PC-9 (cell line): ENCODE measurements around the gene CAMTA1. TPM values are rescaled to one million over a fixed set of nuclear protein-coding genes. Genes with fewer than 3 reads are reported as not detected.

ENCODE experiments used
- BruUV-seq: library from RNA; stranded (reverse); fragments of 400-500 nt; replicated peaks from 2 replicates; lab custom pipeline; 2021; lab: Mats Ljungman, UMichigan
- CTCF ChIA-PET: fragments of 300-600 bp; sonication (Branson Sonifier 250); formaldehyde crosslinking; loops from one replicate; lab custom pipeline; 2022; ENCODE audit warnings: antibody characterized with exemption; lab: Charles Lee
- POLR2A ChIA-PET: fragments of 300-600 bp; sonication (Branson Sonifier 250); formaldehyde crosslinking; loops from one replicate; lab custom pipeline; 2022; ENCODE audit warnings: antibody characterized with exemption; ENCODE audit not compliant: unreplicated experiment; lab: Charles Lee
- DNase-seq, 2 experiments: peaks; one replicate each; pipeline versions ENCODE4 v3.0.0 to v3.0.0-alpha.2; 2015 to 2022; ENCODE audit warnings: mixed read lengths in 1 of 2
- H2AFZ ChIP-seq: fragments of 200-600 bp; sonication (generic); 2 replicates; pipeline ENCODE4 v1.8.1; 2017; ENCODE audit warnings: antibody characterized with exemption
- H3F3A ChIP-seq: fragments of 200-600 bp; sonication (generic); 2 replicates; pipeline ENCODE4 v1.8.1; 2017; ENCODE audit warnings: antibody characterized with exemption, mild to moderate bottlenecking, low read depth; ENCODE audit not compliant: insufficient read depth
- H3K27ac ChIP-seq: fragments of 200-600 bp; sonication (generic); 2 replicates; pipeline ENCODE4 v1.6.1; 2016; ENCODE audit warnings: mixed run types
- H3K27me3 ChIP-seq: fragments of 200-600 bp; sonication (generic); 2 replicates; pipeline ENCODE4 v1.6.1; 2016; ENCODE audit warnings: low read depth, mixed run types; ENCODE audit not compliant: insufficient read depth
- H3K36me3 ChIP-seq: fragments of 200-600 bp; sonication (generic); 2 replicates; pipeline ENCODE4 v1.6.1; 2016; ENCODE audit warnings: low read depth, mixed run types
- H3K4me1 ChIP-seq: fragments of 200-600 bp; sonication (generic); replicated peaks from 2 replicates; pipeline ENCODE4 v1.6.1; 2016; ENCODE audit warnings: mixed run types; ENCODE audit not compliant: insufficient read depth
- H3K4me2 ChIP-seq: fragments of 200-600 bp; sonication (generic); 2 replicates; pipeline ENCODE4 v1.6.1; 2017; ENCODE audit warnings: mixed run types
- H3K4me3 ChIP-seq: fragments of 200-600 bp; sonication (generic); 2 replicates; pipeline ENCODE4 v1.6.1; 2016; ENCODE audit warnings: mixed run types
- H3K79me2 ChIP-seq: fragments of 200-600 bp; sonication (generic); 2 replicates; pipeline ENCODE4 v1.6.1; 2017; ENCODE audit warnings: low read depth, mixed run types
- H3K9me2 ChIP-seq: fragments of 200-600 bp; sonication (generic); 2 replicates; pipeline ENCODE4 v1.8.1; 2017; ENCODE audit warnings: mild to moderate bottlenecking; ENCODE audit not compliant: insufficient read depth
- H3K9me3 ChIP-seq: fragments of 200-600 bp; sonication (generic); 2 replicates; pipeline ENCODE4 v1.8.1; 2016; ENCODE audit warnings: low read depth; ENCODE audit not compliant: insufficient read depth
- H4K20me1 ChIP-seq: fragments of 200-600 bp; sonication (generic); 2 replicates; pipeline ENCODE4 v1.8.1; 2017; ENCODE audit not compliant: insufficient read depth
- EZH2 ChIP-seq: fragments of 200-600 bp; sonication (generic); IDR thresholded peaks from 2 replicates; pipeline ENCODE4 v1.8.0; 2017; ENCODE audit warnings: antibody characterized with exemption, low read depth
- intact Hi-C: fragments of 100-400 bp; cut with micrococcal nuclease; formaldehyde crosslinking; loops from one replicate; pipeline ENCODE4 v1.10.0; 2022; ENCODE audit not compliant: unreplicated experiment
- total RNA-seq: library from RNA; stranded (reverse); gene quantifications from 2 replicates; pipeline ENCODE4 v1.2.3, GENCODE V29; 2021
- TF ChIP-seq, protein P1 (sequence below): fragments of 200-600 bp; sonication (generic); conservative IDR thresholded peaks from 2 replicates; pipeline ENCODE4 v1.6.1; 2017; ENCODE audit warnings: mixed run types, antibody characterized with exemption, mild to moderate bottlenecking, moderate library complexity

Gene CAMTA1
- total RNA-seq, 1 experiment from 2014 or later: 72.3 TPM

- ChIA-PET POLR2A (no interaction called here), CTCF (no interaction called here)
- no peaks in the 10 kb centered on the region for H3K79me2 ChIP-seq
- TF ChIP-seq, protein P1, sequence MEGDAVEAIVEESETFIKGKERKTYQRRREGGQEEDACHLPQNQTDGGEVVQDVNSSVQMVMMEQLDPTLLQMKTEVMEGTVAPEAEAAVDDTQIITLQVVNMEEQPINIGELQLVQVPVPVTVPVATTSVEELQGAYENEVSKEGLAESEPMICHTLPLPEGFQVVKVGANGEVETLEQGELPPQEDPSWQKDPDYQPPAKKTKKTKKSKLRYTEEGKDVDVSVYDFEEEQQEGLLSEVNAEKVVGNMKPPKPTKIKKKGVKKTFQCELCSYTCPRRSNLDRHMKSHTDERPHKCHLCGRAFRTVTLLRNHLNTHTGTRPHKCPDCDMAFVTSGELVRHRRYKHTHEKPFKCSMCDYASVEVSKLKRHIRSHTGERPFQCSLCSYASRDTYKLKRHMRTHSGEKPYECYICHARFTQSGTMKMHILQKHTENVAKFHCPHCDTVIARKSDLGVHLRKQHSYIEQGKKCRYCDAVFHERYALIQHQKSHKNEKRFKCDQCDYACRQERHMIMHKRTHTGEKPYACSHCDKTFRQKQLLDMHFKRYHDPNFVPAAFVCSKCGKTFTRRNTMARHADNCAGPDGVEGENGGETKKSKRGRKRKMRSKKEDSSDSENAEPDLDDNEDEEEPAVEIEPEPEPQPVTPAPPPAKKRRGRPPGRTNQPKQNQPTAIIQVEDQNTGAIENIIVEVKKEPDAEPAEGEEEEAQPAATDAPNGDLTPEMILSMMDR: no peak
- no peak for TF ChIP-seq EZH2
- no peak for DNase-seq
- H3K36me3 ChIP-seq: no peaks in the 10 kb centered on the region
- H4K20me1 ChIP-seq: no peaks in the 10 kb centered on the region
- H3K27me3 ChIP-seq: peaks cover 42% of the 10 kb centered on the region
- no peaks in the 10 kb centered on the region for H3K9me3 ChIP-seq
- no peak overlapping the region for H3K27ac ChIP-seq
- no peak overlapping the region for H3K4me3 ChIP-seq
- intact Hi-C loops: no loop called here
- H3K4me2 ChIP-seq: no peak overlapping the region
- H3K4me1 ChIP-seq: no peaks in the 10 kb centered on the region
- no peak overlapping the region for H2AFZ ChIP-seq
- H3K9me2 ChIP-seq: no peaks in the 10 kb centered on the region
- no peaks in the 10 kb centered on the region for H3F3A ChIP-seq
- no TSS peak for BruUV-seq
These were observed 439.4 kb downstream of the CAMTA1 start for GRCh38 chr1:7224644-7225043.

GRCh38 chr1:7225711-7226505 lies 440.7 kb downstream of the CAMTA1 start:
- intact Hi-C loops: no loop called here
- Histone ChIP-seq H3K79me2 (no peaks in the 10 kb centered on the region), H3K9me2 (no peaks in the 10 kb centered on the region), H3K4me1 (no peaks in the 10 kb centered on the region), H2AFZ (no peak overlapping the region), H3K27ac (no peak overlapping the region), H3K4me3 (no peak overlapping the region), H3F3A (no peaks in the 10 kb centered on the region), H4K20me1 (no peaks in the 10 kb centered on the region), H3K9me3 (no peaks in the 10 kb centered on the region), H3K4me2 (no peak overlapping the region), H3K27me3 (peaks cover 49% of the 10 kb centered on the region), H3K36me3 (no peaks in the 10 kb centered on the region)
- TF ChIP-seq EZH2: no peak
- TF ChIP-seq, protein P1: no peak
- CTCF ChIA-PET: no interaction called here
- POLR2A ChIA-PET: no interaction called here
- no TSS peak for BruUV-seq
- no peak for DNase-seq

GRCh38 chr1:7227654-7228053 lies 442.4 kb downstream of the CAMTA1 start:
- CTCF ChIA-PET: no interaction called here
- intact Hi-C loops: no loop called here

More at GRCh38 chr1:7227654-7228053, 442.4 kb downstream of the CAMTA1 start:
- no peak for TF ChIP-seq EZH2
- TF ChIP-seq, protein P1: no peak
- Histone ChIP-seq H2AFZ (no peak overlapping the region), H3K9me3 (no peaks in the 10 kb centered on the region), H3K27ac (no peak overlapping the region), H3K4me1 (no peaks in the 10 kb centered on the region), H3K79me2 (no peaks in the 10 kb centered on the region), H3K4me3 (no peak overlapping the region), H4K20me1 (no peaks in the 10 kb centered on the region), H3K9me2 (no peaks in the 10 kb centered on the region), H3K4me2 (no peak overlapping the region), H3K36me3 (no peaks in the 10 kb centered on the region), H3F3A (no peaks in the 10 kb centered on the region), H3K27me3 (peaks cover 57% of the 10 kb centered on the region)
- no peak for DNase-seq
- BruUV-seq: no TSS peak
- POLR2A ChIA-PET: no interaction called here
